Measurements from ENCODE around the gene GDPD5. TPM values are rescaled to one million over a fixed set of nuclear protein-coding genes. Genes with fewer than 3 reads are reported as not detected.

The GDPD5 gene
- polyA plus RNA-seq, 2 donors: 1.9 to 3.0 TPM

DNA sequence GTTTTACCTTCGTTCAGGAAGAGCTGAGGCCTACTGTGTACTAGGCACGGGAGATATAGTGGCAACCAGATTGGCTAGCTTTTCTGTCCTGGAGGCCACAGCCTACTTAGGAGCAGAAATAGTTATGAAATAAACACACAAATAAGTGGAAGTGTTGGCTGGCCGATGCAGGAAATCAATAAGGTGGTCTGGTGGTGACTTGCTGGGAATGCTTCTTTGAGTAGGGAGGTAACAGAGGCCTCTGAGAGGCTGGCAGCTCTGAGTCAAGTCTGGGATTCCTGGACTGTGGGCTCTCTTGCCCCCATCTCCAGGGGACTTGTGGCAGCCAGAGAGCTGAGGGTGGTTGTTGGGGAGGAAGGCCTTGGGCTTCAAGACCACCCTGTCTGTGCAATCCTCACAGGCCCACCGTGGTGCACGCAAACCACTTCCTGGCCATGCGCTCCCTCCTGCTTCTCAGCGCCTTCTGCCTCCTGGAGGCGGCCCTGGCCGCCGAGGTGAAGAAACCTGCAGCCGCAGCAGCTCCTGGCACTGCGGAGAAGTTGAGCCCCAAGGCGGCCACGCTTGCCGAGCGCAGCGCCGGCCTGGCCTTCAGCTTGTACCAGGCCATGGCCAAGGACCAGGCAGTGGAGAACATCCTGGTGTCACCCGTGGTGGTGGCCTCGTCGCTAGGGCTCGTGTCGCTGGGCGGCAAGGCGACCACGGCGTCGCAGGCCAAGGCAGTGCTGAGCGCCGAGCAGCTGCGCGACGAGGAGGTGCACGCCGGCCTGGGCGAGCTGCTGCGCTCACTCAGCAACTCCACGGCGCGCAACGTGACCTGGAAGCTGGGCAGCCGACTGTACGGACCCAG lies 40.4 kb upstream of the GDPD5 start:
- Histone ChIP-seq H3K4me3 (ENCODE audit: low read depth in 1 of 2, low read length in 2 of 2) (no peak overlapping the region), H3K27ac (ENCODE audit: low read depth in 2 of 2, low read length in 1 of 2) (peak overlapping the region; percentile 31 to 67), H3K27me3 (ENCODE audit: control insufficient read depth in 1 of 2, insufficient read depth in 2 of 2, low read length in 2 of 2) (no peaks in the 10 kb centered on the region), H3K9me3 (ENCODE audit: control insufficient read depth in 2 of 2, insufficient read depth in 1 of 2, low read depth in 1 of 2, low read length in 1 of 2) (no peaks in the 10 kb centered on the region), H3K36me3 (ENCODE audit: control insufficient read depth in 2 of 2, insufficient read depth in 2 of 2, low read length in 1 of 2) (peaks cover 6 to 27% of the 10 kb centered on the region in 2 donors), H3K4me1 (ENCODE audit: control insufficient read depth in 2 of 2, insufficient read depth in 2 of 2, low read length in 1 of 2) (peaks cover 13 to 22% of the 10 kb centered on the region in 2 donors)
- 81 to 82% methylated on average over 39 to 43 of the region's 43 CpGs for WGBS, 2 donors

DNA sequence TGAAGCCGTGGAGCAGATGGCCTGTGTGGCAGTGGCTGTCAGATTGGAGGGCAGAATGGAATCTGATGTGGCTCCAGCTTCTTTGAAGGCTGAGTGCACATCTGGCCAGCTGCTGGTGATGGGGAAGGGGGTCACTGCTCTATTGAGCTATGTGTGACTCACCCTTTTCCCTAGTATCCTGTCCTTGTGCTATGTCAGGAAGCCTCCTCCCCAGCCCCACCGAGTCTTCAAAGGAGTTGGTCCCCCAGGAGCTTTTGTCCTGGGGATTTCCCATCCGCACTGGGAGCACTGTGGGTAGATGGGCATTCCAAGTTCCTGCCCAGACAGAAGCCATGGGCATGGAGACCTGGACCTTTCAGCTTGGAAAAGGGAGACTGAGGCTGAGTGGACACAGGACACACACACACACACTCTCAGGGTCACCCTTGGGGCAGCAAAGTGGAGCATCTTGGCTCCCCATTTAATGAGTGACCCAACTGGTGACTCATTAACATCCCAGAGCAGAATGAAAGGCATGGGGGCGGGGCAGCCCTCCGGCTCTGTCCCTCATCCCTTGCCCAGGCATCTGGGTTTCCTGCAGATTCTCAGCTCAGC lies 39.6 kb upstream of the GDPD5 start:
- no peaks in the 10 kb centered on the region for H3K27me3 ChIP-seq (ENCODE audit: control insufficient read depth in 1 of 2, insufficient read depth in 2 of 2, low read length in 2 of 2)
- 31 to 40% methylated on average over 5 of the region's 5 CpGs for WGBS, 2 donors
- H3K27ac ChIP-seq (ENCODE audit: low read depth in 2 of 2, low read length in 1 of 2): peak overlapping the region; percentile 31 to 67
- no peaks in the 10 kb centered on the region for H3K9me3 ChIP-seq (ENCODE audit: control insufficient read depth in 2 of 2, insufficient read depth in 1 of 2, low read depth in 1 of 2, low read length in 1 of 2)
- no peak overlapping the region for H3K4me3 ChIP-seq (ENCODE audit: low read depth in 1 of 2, low read length in 2 of 2)
- peaks cover 9 to 22% of the 10 kb centered on the region in 2 donors for H3K4me1 ChIP-seq (ENCODE audit: control insufficient read depth in 2 of 2, insufficient read depth in 2 of 2, low read length in 1 of 2)
- peaks cover 0 to 22% of the 10 kb centered on the region in 2 donors for H3K36me3 ChIP-seq (ENCODE audit: control insufficient read depth in 2 of 2, insufficient read depth in 2 of 2, low read length in 1 of 2)

DNA sequence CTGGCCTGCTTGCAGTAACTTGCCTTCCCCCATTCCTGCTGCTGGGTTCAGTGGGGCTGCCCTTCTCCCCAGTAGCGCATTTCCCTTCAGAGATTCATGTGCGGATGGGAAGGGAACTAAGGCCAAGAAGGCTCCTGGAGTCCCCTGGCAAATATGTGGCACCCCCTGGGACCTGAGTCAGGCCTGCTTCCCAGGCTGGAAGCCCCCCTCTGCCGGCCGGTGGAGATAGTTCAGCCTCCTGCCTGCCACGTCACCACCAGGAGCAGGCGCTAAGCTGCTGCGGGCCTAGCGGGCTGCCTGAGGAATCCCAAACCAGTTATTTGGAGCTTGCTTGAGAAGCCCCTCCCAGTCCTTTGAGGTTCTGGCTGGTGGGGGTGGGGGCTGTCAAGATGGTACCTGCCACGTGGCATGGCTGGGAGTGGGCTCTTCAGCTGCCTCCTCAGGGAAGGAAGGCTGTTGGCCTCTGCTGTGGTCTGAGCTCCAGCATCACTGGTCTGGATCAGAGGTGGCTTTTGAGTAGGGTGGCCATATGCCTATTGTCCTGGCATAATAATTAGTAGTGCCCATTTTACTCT lies 38.3 kb upstream of the GDPD5 start:
- H3K4me3 ChIP-seq (ENCODE audit: low read depth in 1 of 2, low read length in 2 of 2): peak overlapping the region; percentile 81 to 85
- H3K36me3 ChIP-seq (ENCODE audit: control insufficient read depth in 2 of 2, insufficient read depth in 2 of 2, low read length in 1 of 2): peaks cover 0 to 16% of the 10 kb centered on the region in 2 donors
- 19 to 43% methylated on average over 9 of the region's 9 CpGs for WGBS, 2 donors
- H3K9me3 ChIP-seq (ENCODE audit: control insufficient read depth in 2 of 2, insufficient read depth in 1 of 2, low read depth in 1 of 2, low read length in 1 of 2): no peaks in the 10 kb centered on the region
- H3K27me3 ChIP-seq (ENCODE audit: control insufficient read depth in 1 of 2, insufficient read depth in 2 of 2, low read length in 2 of 2): no peaks in the 10 kb centered on the region
- peaks cover 9 to 22% of the 10 kb centered on the region in 2 donors for H3K4me1 ChIP-seq (ENCODE audit: control insufficient read depth in 2 of 2, insufficient read depth in 2 of 2, low read length in 1 of 2)
- peak overlapping the region; percentile 96 to 98 for H3K27ac ChIP-seq (ENCODE audit: low read depth in 2 of 2, low read length in 1 of 2)

DNA sequence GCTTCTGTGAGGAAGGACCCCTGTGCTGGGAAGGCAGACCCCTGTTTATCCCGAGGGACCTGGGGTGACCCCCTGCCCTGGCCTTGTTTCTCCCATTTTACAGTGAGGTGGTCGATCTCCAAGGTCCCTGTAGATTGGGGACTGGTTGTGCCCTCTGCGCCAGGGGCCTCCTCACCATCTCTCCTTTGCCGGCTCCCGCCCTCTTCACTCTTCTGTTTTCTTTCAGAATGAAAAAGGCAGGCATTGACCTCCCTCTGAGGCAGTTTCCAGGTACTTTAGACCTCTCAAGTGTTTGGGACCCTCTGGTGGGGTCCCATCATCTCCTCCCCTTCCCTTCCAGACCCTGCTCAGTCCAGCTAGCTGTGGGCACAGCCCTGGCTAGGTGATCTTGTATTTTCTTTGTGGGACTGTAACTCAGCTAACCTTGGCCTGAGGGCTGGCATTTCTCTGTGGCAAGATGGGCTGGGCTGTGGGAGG lies 37.8 kb upstream of the GDPD5 start:
- H3K27ac ChIP-seq (ENCODE audit: low read depth in 2 of 2, low read length in 1 of 2): peak overlapping the region; percentile 96 to 98
- H3K9me3 ChIP-seq (ENCODE audit: control insufficient read depth in 2 of 2, insufficient read depth in 1 of 2, low read depth in 1 of 2, low read length in 1 of 2): no peaks in the 10 kb centered on the region
- WGBS, 2 donors: 23 to 36% methylated on average over 5 of the region's 5 CpGs
- peak overlapping the region; percentile 81 to 85 for H3K4me3 ChIP-seq (ENCODE audit: low read depth in 1 of 2, low read length in 2 of 2)
- peaks cover 9 to 24% of the 10 kb centered on the region in 2 donors for H3K4me1 ChIP-seq (ENCODE audit: control insufficient read depth in 2 of 2, insufficient read depth in 2 of 2, low read length in 1 of 2)
- peaks cover 0 to 11% of the 10 kb centered on the region in 2 donors for H3K36me3 ChIP-seq (ENCODE audit: control insufficient read depth in 2 of 2, insufficient read depth in 2 of 2, low read length in 1 of 2)
- H3K27me3 ChIP-seq (ENCODE audit: control insufficient read depth in 1 of 2, insufficient read depth in 2 of 2, low read length in 2 of 2): no peaks in the 10 kb centered on the region

DNA sequence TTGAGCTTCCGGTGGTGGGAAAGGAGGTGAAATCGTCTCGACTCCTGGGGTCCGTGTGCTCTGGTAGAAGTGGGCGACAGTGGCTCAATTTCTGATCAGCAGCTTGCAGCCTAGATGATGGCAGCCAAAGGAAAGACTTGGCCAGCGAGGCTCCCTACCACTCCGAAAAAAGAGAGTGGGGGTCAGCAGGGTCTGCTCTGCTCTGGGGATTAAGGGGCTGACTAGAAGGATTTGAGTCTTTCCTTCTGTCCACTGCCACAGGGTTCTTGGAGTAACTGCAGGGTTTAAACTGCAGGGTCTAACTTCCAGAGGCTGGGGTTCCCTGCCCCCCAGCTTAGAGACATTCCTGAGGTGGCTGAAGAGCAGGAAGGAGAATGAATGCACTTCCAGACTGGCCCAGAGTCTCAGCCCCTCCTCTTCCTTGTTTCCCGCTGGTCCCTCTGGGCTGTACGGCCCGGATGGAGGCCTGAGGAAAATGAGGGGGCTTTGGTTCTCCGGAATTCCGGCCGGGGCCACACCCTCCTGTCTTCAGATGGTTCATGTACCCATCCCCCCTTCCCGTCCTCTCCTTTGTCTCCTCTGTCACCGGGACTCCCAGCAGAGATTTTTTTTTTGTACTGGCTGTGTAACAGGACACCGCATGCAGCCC lies 37.2 kb upstream of the GDPD5 start:
- Histone ChIP-seq H3K9me3 (ENCODE audit: control insufficient read depth in 2 of 2, insufficient read depth in 1 of 2, low read depth in 1 of 2, low read length in 1 of 2) (no peaks in the 10 kb centered on the region), H3K4me3 (ENCODE audit: low read depth in 1 of 2, low read length in 2 of 2) (peak overlapping the region; percentile 81 to 85), H3K36me3 (ENCODE audit: control insufficient read depth in 2 of 2, insufficient read depth in 2 of 2, low read length in 1 of 2) (peaks cover 0 to 7% of the 10 kb centered on the region in 2 donors), H3K4me1 (ENCODE audit: control insufficient read depth in 2 of 2, insufficient read depth in 2 of 2, low read length in 1 of 2) (peaks cover 9 to 26% of the 10 kb centered on the region in 2 donors), H3K27ac (ENCODE audit: low read depth in 2 of 2, low read length in 1 of 2) (peak overlapping the region; percentile 96 to 98), H3K27me3 (ENCODE audit: control insufficient read depth in 1 of 2, insufficient read depth in 2 of 2, low read length in 2 of 2) (no peaks in the 10 kb centered on the region)
- WGBS, 2 donors: 3 to 12% methylated on average over 12 to 16 of the region's 16 CpGs

DNA sequence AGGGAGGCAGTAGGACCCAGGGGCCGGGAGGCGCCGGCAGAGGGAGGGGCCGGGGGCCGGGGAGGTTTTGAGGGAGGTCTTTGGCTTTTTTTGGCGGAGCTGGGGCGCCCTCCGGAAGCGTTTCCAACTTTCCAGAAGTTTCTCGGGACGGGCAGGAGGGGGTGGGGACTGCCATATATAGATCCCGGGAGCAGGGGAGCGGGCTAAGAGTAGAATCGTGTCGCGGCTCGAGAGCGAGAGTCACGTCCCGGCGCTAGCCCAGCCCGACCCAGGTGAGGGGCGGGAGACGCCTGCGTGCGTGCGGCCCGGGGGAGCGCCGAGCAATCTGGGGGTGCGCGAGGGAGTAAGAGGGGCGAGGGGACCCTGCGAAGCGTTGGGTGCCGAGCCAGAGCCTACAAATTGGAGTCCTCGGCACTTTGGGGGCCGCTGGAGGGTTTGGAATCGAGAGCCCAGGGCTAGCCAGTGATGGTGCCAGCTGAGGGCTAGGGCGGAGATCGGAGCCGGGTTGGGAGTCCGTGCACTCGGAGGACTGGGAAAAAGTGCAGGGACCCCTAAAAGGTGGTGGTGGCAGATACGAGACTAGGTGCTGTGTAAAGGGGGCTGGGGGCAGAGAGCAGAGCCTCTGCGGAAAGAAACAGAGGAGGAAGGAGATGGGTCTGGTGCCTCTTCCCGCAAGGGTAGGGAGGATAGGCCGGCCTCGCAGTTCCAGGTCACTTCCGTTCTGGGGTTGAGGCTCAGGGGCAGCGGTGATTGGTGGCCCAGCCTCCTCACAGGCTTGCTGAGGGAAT lies 36.5 kb upstream of the GDPD5 start, which contains the start of gene SERPINH1:
SERPINH1 (plus strand) TSS at position 206 of the 788 bp plus-strand sequence. CDS start 4,097 bp downstream, outside the sequence.
- Histone ChIP-seq H3K27me3 (ENCODE audit: control insufficient read depth in 1 of 2, insufficient read depth in 2 of 2, low read length in 2 of 2) (no peaks in the 10 kb centered on the region), H3K4me1 (ENCODE audit: control insufficient read depth in 2 of 2, insufficient read depth in 2 of 2, low read length in 1 of 2) (peaks cover 12 to 28% of the 10 kb centered on the region in 2 donors), H3K9me3 (ENCODE audit: control insufficient read depth in 2 of 2, insufficient read depth in 1 of 2, low read depth in 1 of 2, low read length in 1 of 2) (no peaks in the 10 kb centered on the region), H3K4me3 (ENCODE audit: low read depth in 1 of 2, low read length in 2 of 2) (peak within 1 kb of the TSS; percentile 81 to 85), H3K27ac (ENCODE audit: low read depth in 2 of 2, low read length in 1 of 2) (peak within 1 kb of the TSS; percentile 96 to 98), H3K36me3 (ENCODE audit: control insufficient read depth in 2 of 2, insufficient read depth in 2 of 2, low read length in 1 of 2) (peaks cover 0 to 7% of the 10 kb centered on the region in 2 donors)
- WGBS, 2 donors: 0 to 1% methylated on average over 48 to 51 of the region's 51 CpGs

DNA sequence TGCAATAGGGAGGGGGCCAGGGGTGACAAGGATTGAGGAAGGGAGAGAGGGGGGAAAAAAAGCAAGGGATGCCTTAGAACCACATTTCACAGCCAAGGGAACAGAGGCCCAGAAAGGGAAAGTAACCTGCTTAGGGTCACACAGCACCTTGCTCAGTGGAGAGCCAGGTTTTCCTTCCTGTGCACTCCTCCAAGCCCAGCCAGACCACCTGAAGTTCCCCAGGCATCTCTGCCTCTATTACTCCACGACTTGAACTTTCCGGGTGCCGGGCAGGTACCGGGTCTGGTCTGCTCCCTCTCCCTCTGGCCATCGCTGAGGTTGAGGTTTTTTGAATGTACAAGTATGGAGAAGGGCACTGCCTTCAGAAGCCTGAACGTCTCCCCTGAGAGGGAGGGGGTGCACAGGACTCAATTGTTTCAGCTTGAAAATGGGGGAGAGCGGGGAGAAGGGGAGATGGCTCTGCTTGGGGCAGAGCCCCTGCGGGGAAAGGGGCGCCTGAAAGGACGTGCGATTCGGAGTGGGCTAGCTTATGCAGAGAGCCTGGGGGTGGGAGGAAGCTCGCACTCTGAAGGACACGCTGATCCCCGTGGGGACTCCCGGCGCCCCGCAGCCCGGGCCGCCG lies 35.8 kb upstream of the GDPD5 start:
- Histone ChIP-seq H3K4me1 (ENCODE audit: control insufficient read depth in 2 of 2, insufficient read depth in 2 of 2, low read length in 1 of 2) (peaks cover 12 to 24% of the 10 kb centered on the region in 2 donors), H3K27me3 (ENCODE audit: control insufficient read depth in 1 of 2, insufficient read depth in 2 of 2, low read length in 2 of 2) (no peaks in the 10 kb centered on the region), H3K27ac (ENCODE audit: low read depth in 2 of 2, low read length in 1 of 2) (peak overlapping the region; percentile 96 to 98), H3K9me3 (ENCODE audit: control insufficient read depth in 2 of 2, insufficient read depth in 1 of 2, low read depth in 1 of 2, low read length in 1 of 2) (no peaks in the 10 kb centered on the region), H3K4me3 (ENCODE audit: low read depth in 1 of 2, low read length in 2 of 2) (peak overlapping the region; percentile 81 to 85), H3K36me3 (ENCODE audit: control insufficient read depth in 2 of 2, insufficient read depth in 2 of 2, low read length in 1 of 2) (peaks cover 0 to 3% of the 10 kb centered on the region in 2 donors)
- WGBS, 2 donors: 16 to 19% methylated on average over 21 of the region's 21 CpGs

DNA sequence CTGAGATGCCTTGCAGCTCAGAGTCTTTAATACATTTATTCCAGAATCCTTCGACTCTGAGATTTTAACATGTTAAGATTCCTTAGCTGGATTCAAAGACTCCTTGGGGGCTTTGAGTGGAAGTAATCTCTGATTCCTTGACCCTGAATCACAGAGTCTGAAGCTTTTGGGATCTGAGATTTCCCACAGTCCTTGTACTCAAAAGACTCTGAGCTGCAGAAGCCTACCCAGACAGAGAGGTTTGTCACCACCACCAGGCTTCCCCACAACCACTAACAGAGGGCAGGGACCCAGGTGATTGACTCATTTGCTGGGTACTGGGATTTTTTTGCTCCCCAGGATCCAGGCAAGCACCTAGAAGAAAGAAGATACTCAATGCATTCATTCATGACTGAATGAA lies 34.9 kb upstream of the GDPD5 start:
- Histone ChIP-seq H3K27ac (ENCODE audit: low read depth in 2 of 2, low read length in 1 of 2) (no peak overlapping the region), H3K4me1 (ENCODE audit: control insufficient read depth in 2 of 2, insufficient read depth in 2 of 2, low read length in 1 of 2) (peaks cover 8 to 19% of the 10 kb centered on the region in 2 donors), H3K4me3 (ENCODE audit: low read depth in 1 of 2, low read length in 2 of 2) (no peak overlapping the region), H3K9me3 (ENCODE audit: control insufficient read depth in 2 of 2, insufficient read depth in 1 of 2, low read depth in 1 of 2, low read length in 1 of 2) (no peaks in the 10 kb centered on the region), H3K36me3 (ENCODE audit: control insufficient read depth in 2 of 2, insufficient read depth in 2 of 2, low read length in 1 of 2) (peaks cover 0 to 2% of the 10 kb centered on the region in 2 donors), H3K27me3 (ENCODE audit: control insufficient read depth in 1 of 2, insufficient read depth in 2 of 2, low read length in 2 of 2) (no peaks in the 10 kb centered on the region)
- WGBS, 2 donors: 67 to 73% methylated on average over 1 of the region's 1 CpG

All from esophagus (tissue), 2 donors.